Measurements from ENCODE around the gene RORB.

DNA sequence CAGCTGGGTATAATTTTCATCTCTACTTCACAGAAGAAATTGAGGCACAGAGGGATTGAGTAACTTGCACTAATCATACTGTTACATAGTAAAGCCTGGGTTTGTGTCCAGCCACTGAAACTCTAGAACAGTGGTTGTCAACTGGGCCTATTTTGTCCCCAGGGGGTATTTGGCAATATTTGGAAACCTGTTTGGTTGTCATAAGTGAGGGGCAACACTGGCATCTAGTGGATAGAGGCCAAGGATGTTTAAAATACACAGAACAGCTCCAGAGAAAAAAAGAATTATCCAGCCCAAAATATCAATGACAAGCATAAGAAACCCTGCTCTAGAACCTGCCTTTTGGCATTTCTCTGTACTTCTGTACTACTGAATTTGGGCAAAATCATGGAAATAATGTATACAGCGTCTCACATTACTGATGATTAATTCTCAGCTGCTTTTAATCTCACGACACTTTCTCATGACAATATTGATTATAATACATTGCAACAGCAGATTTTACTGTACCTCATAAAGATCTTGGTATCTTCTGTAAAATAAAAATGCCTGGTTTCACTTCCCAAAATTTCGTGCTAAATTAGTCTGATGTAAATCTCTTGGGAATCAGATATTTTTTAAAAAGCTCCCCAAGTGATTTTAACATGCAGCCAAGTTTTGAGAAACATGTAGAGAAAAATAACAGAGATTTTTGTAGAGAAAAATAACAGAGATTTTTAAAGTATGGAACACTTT, 112.7 kb downstream of the RORB start:
- TF ChIP-seq TAF1 (IDR thresholded peaks at IDR 0.05; ENCODE audit: low read depth): no peak
- TF ChIP-seq, protein P1, sequence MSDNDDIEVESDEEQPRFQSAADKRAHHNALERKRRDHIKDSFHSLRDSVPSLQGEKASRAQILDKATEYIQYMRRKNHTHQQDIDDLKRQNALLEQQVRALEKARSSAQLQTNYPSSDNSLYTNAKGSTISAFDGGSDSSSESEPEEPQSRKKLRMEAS (IDR thresholded peaks at IDR 0.05): no peak
- no peak for TF ChIP-seq REST (IDR thresholded peaks at IDR 0.05; ENCODE audit: low read depth)
- TF ChIP-seq NFIC (IDR thresholded peaks at IDR 0.05): no peak
- TF ChIP-seq CREB1 (IDR thresholded peaks at IDR 0.05; ENCODE audit: low read depth): no peak
- no peak for TF ChIP-seq RAD21 (IDR thresholded peaks at IDR 0.05; ENCODE audit: low read depth)
- TF ChIP-seq YY1 (IDR thresholded peaks at IDR 0.05; ENCODE audit: low read depth): no peak
- no peak for TF ChIP-seq EP300 (IDR thresholded peaks at IDR 0.05; ENCODE audit: borderline replicate concordance)
- no peak for TF ChIP-seq EGR1 (IDR thresholded peaks at IDR 0.05)
- TF ChIP-seq USF1 (IDR thresholded peaks at IDR 0.05): no peak
- TF ChIP-seq CEBPB (IDR thresholded peaks at IDR 0.05): no peak
- no peak for TF ChIP-seq FOXM1 (IDR thresholded peaks at IDR 0.05; ENCODE audit: borderline replicate concordance, low read depth)
- TF ChIP-seq TEAD4 (IDR thresholded peaks at IDR 0.05): no peak
- no peak for TF ChIP-seq TCF12 (IDR thresholded peaks at IDR 0.05; ENCODE audit: low read depth)

All from Ishikawa (cell line).